Raji (cell line): ENCODE results near the gene IFIT3.
A peak's percentile ranks its signal among the peaks of the same experiment; 100 is the strongest.

Experiments
- POLR2A ChIP-seq: IDR thresholded peaks from 2 replicates; pipeline ENCODE4 v1.6.1; 2011; ENCODE audit warnings: low read depth, low read length, control low read depth; ENCODE audit not compliant: insufficient read depth

The IFIT3 gene

GRCh38 chr10:89301721-89302445 lies 25.9 kb upstream of the IFIT3 start, which contains the start of gene IFIT2:
Gene IFIT2, plus strand, starts transcription at chr10:89302046. Its CDS starts 78 bp downstream, at chr10:89302124.
- TF ChIP-seq POLR2A = 0 out of 2 replicates have a peak, but pooled peaks have one; percentile 17

- TF ChIP-seq POLR2A = no peak
Observed at GRCh38 chr10:89302625-89303024, 25.2 kb upstream of the IFIT3 start.

- no peak for TF ChIP-seq POLR2A
Observed at GRCh38 chr10:89303161-89303560, 24.6 kb upstream of the IFIT3 start.

GRCh38 chr10:89304026-89304425 lies 23.8 kb upstream of the IFIT3 start:
- TF ChIP-seq POLR2A = no peak

GRCh38 chr10:89304446-89304845 lies 23.4 kb upstream of the IFIT3 start:
- no peak for TF ChIP-seq POLR2A

GRCh38 chr10:89304925-89305324 lies 22.9 kb upstream of the IFIT3 start:
- TF ChIP-seq POLR2A = no peak

GRCh38 chr10:89305766-89306433 lies 21.9 kb upstream of the IFIT3 start:
- no peak for TF ChIP-seq POLR2A

- no peak for TF ChIP-seq POLR2A
Observed at GRCh38 chr10:89306434-89307268, 21.1 kb upstream of the IFIT3 start.

- TF ChIP-seq POLR2A = no peak
Observed at GRCh38 chr10:89307269-89307577, 20.6 kb upstream of the IFIT3 start.

- no peak for TF ChIP-seq POLR2A
Observed at GRCh38 chr10:89308266-89308665, 19.5 kb upstream of the IFIT3 start.

- no peak for TF ChIP-seq POLR2A
Observed at GRCh38 chr10:89308736-89309135, 19.1 kb upstream of the IFIT3 start.

GRCh38 chr10:89309156-89310055 lies 18.4 kb upstream of the IFIT3 start:
- TF ChIP-seq POLR2A = no peak

- TF ChIP-seq POLR2A = no peak
Observed at GRCh38 chr10:89310056-89310893, 17.5 kb upstream of the IFIT3 start.

GRCh38 chr10:89312973-89313372 lies 14.8 kb upstream of the IFIT3 start:
- no peak for TF ChIP-seq POLR2A

- no peak for TF ChIP-seq POLR2A
Observed at GRCh38 chr10:89314676-89315075, 13.1 kb upstream of the IFIT3 start.
